ENCODE measurements around the gene SMAP1. TPM values are rescaled to one million over a fixed set of nuclear protein-coding genes. Genes with fewer than 3 reads are reported as not detected.

Gene SMAP1
- total RNA-seq, 1 donor from 2014 or later: 26.3 TPM

- intact Hi-C loops (cut with micrococcal nuclease): no loop called here
- Mint-ChIP-seq H3K9me3 (no peaks in the 10 kb centered on the region), H3K27me3 (ENCODE audit: insufficient read depth) (peaks cover 5% of the 10 kb centered on the region), H3K4me3 (no peak overlapping the region), H3K4me1 (ENCODE audit: low read depth) (peaks cover 20% of the 10 kb centered on the region), H3K27ac (no peak overlapping the region), H3K36me3 (ENCODE audit: low read depth) (peaks cover 2% of the 10 kb centered on the region)
- no peak for DNase-seq (ENCODE audit: low spot score)
Measured at GRCh38 chr6:70663881-70664466, 3.7 kb upstream of the SMAP1 start.

GRCh38 chr6:70666706-70667105, 977 bp upstream of the SMAP1 start:
- Mint-ChIP-seq H3K36me3 (ENCODE audit: low read depth) (peaks cover 6% of the 10 kb centered on the region), H3K27me3 (ENCODE audit: insufficient read depth) (peaks cover 5% of the 10 kb centered on the region), H3K9me3 (no peaks in the 10 kb centered on the region), H3K4me3 (peak overlapping the region; percentile 83), H3K27ac (peak overlapping the region; percentile 92), H3K4me1 (ENCODE audit: low read depth) (peaks cover 47% of the 10 kb centered on the region)
- no peak for DNase-seq (ENCODE audit: low spot score)
- intact Hi-C loops (cut with micrococcal nuclease): loop anchor here (1.0 to 5.0 kb wide), 4 partner anchors 15 to 253 kb away; partner anchors contain the start of genes FAM135A and SDHAF4

GRCh38 chr6:70667256-70667710, 400 bp upstream of the SMAP1 start:
- no peaks in the 10 kb centered on the region for H3K9me3 Mint-ChIP-seq
- peaks cover 9% of the 10 kb centered on the region for H3K36me3 Mint-ChIP-seq (ENCODE audit: low read depth)
- H3K4me1 Mint-ChIP-seq (ENCODE audit: low read depth): peaks cover 53% of the 10 kb centered on the region
- no peak for DNase-seq (ENCODE audit: low spot score)
- H3K27ac Mint-ChIP-seq: peak overlapping the region; percentile 92
- peak overlapping the region; percentile 83 for H3K4me3 Mint-ChIP-seq
- peaks cover 1% of the 10 kb centered on the region for H3K27me3 Mint-ChIP-seq (ENCODE audit: insufficient read depth)
- intact Hi-C loops (cut with micrococcal nuclease): loop anchor here (1.0 to 5.0 kb wide), 4 partner anchors 16 to 254 kb away; partner anchors contain the start of genes FAM135A and SDHAF4

GRCh38 chr6:70668499-70668812, 773 bp downstream of the SMAP1 start:
- peaks cover 65% of the 10 kb centered on the region for H3K4me1 Mint-ChIP-seq (ENCODE audit: low read depth)
- intact Hi-C loops (cut with micrococcal nuclease): loop anchor here (1.0 to 5.0 kb wide), 3 partner anchors 18 to 872 kb away; partner anchors contain the start of gene LMBRD1

GRCh38 chr6:70669133-70669532, 1.4 kb downstream of the SMAP1 start:
- H3K27ac Mint-ChIP-seq: peak overlapping the region; percentile 59
- H3K4me1 Mint-ChIP-seq (ENCODE audit: low read depth): peaks cover 72% of the 10 kb centered on the region
- H3K4me3 Mint-ChIP-seq: peak overlapping the region; percentile 90
- peaks cover 11% of the 10 kb centered on the region for H3K36me3 Mint-ChIP-seq (ENCODE audit: low read depth)
- intact Hi-C loops (cut with micrococcal nuclease): loop anchor here (2.0 to 5.0 kb wide), 2 partner anchors 62 to 872 kb away; partner anchors contain the start of gene LMBRD1
- no peaks in the 10 kb centered on the region for H3K27me3 Mint-ChIP-seq (ENCODE audit: insufficient read depth)
- no peaks in the 10 kb centered on the region for H3K9me3 Mint-ChIP-seq
- DNase-seq (ENCODE audit: low spot score): no peak

More at GRCh38 chr6:70668499-70668812, 773 bp downstream of the SMAP1 start:
- Mint-ChIP-seq H3K27me3 (ENCODE audit: insufficient read depth) (no peaks in the 10 kb centered on the region), H3K4me3 (peak overlapping the region; percentile 90), H3K9me3 (no peaks in the 10 kb centered on the region), H3K27ac (peak overlapping the region; percentile 72), H3K36me3 (ENCODE audit: low read depth) (peaks cover 12% of the 10 kb centered on the region)
- no peak for DNase-seq (ENCODE audit: low spot score)

GRCh38 chr6:70672549-70672948, 4.9 kb downstream of the SMAP1 start:
- intact Hi-C loops (cut with micrococcal nuclease): no loop called here
- no peaks in the 10 kb centered on the region for H3K27me3 Mint-ChIP-seq (ENCODE audit: insufficient read depth)
- no peaks in the 10 kb centered on the region for H3K9me3 Mint-ChIP-seq
- H3K4me1 Mint-ChIP-seq (ENCODE audit: low read depth): peaks cover 60% of the 10 kb centered on the region
- no peak overlapping the region for H3K4me3 Mint-ChIP-seq
- H3K27ac Mint-ChIP-seq: no peak overlapping the region
- DNase-seq (ENCODE audit: low spot score): no peak
- H3K36me3 Mint-ChIP-seq (ENCODE audit: low read depth): peaks cover 11% of the 10 kb centered on the region

GRCh38 chr6:70673054-70673453, 5.4 kb downstream of the SMAP1 start:
- Mint-ChIP-seq H3K4me3 (no peak overlapping the region), H3K27me3 (ENCODE audit: insufficient read depth) (no peaks in the 10 kb centered on the region), H3K36me3 (ENCODE audit: low read depth) (peaks cover 11% of the 10 kb centered on the region), H3K4me1 (ENCODE audit: low read depth) (peaks cover 60% of the 10 kb centered on the region), H3K9me3 (no peaks in the 10 kb centered on the region), H3K27ac (no peak overlapping the region)
- DNase-seq (ENCODE audit: low spot score): no peak
- intact Hi-C loops (cut with micrococcal nuclease): loop anchor here (1.0 kb wide), 1 partner anchor 11 kb away; no protein-coding TSS in a partner anchor

- peaks cover 57% of the 10 kb centered on the region for H3K4me1 Mint-ChIP-seq (ENCODE audit: low read depth)
- no peak overlapping the region for H3K4me3 Mint-ChIP-seq
- no peaks in the 10 kb centered on the region for H3K27me3 Mint-ChIP-seq (ENCODE audit: insufficient read depth)
- intact Hi-C loops (cut with micrococcal nuclease): loop anchor here (1.0 kb wide), 1 partner anchor 11 kb away; no protein-coding TSS in a partner anchor
- DNase-seq (ENCODE audit: low spot score): no peak
- H3K36me3 Mint-ChIP-seq (ENCODE audit: low read depth): peaks cover 11% of the 10 kb centered on the region
- no peaks in the 10 kb centered on the region for H3K9me3 Mint-ChIP-seq
- H3K27ac Mint-ChIP-seq: no peak overlapping the region
Measured at GRCh38 chr6:70673601-70674000, 5.9 kb downstream of the SMAP1 start.

- H3K27ac Mint-ChIP-seq: no peak overlapping the region
- H3K9me3 Mint-ChIP-seq: no peaks in the 10 kb centered on the region
- H3K36me3 Mint-ChIP-seq (ENCODE audit: low read depth): peaks cover 9% of the 10 kb centered on the region
- no peaks in the 10 kb centered on the region for H3K27me3 Mint-ChIP-seq (ENCODE audit: insufficient read depth)
- no peak for DNase-seq (ENCODE audit: low spot score)
- intact Hi-C loops (cut with micrococcal nuclease): no loop called here
- no peak overlapping the region for H3K4me3 Mint-ChIP-seq
- peaks cover 35% of the 10 kb centered on the region for H3K4me1 Mint-ChIP-seq (ENCODE audit: low read depth)
Measured at GRCh38 chr6:70675822-70676221, 8.1 kb downstream of the SMAP1 start.

- no peaks in the 10 kb centered on the region for H3K9me3 Mint-ChIP-seq
- H3K4me3 Mint-ChIP-seq: no peak overlapping the region
- no peak for DNase-seq (ENCODE audit: low spot score)
- intact Hi-C loops (cut with micrococcal nuclease): no loop called here
- H3K27me3 Mint-ChIP-seq (ENCODE audit: insufficient read depth): no peaks in the 10 kb centered on the region
- peaks cover 7% of the 10 kb centered on the region for H3K36me3 Mint-ChIP-seq (ENCODE audit: low read depth)
- H3K4me1 Mint-ChIP-seq (ENCODE audit: low read depth): peaks cover 28% of the 10 kb centered on the region
- H3K27ac Mint-ChIP-seq: no peak overlapping the region
Measured at GRCh38 chr6:70676821-70677220, 9.1 kb downstream of the SMAP1 start.

GRCh38 chr6:70680396-70680795, 12.7 kb downstream of the SMAP1 start:
- no peak overlapping the region for H3K27ac Mint-ChIP-seq
- no peaks in the 10 kb centered on the region for H3K9me3 Mint-ChIP-seq
- intact Hi-C loops (cut with micrococcal nuclease): no loop called here
- DNase-seq (ENCODE audit: low spot score): no peak
- no peaks in the 10 kb centered on the region for H3K27me3 Mint-ChIP-seq (ENCODE audit: insufficient read depth)
- peaks cover 23% of the 10 kb centered on the region for H3K4me1 Mint-ChIP-seq (ENCODE audit: low read depth)
- H3K4me3 Mint-ChIP-seq: no peak overlapping the region
- H3K36me3 Mint-ChIP-seq (ENCODE audit: low read depth): peaks cover 3% of the 10 kb centered on the region

GRCh38 chr6:70684794-70685493, 17.3 kb downstream of the SMAP1 start:
- no peak overlapping the region for H3K4me3 Mint-ChIP-seq
- H3K27ac Mint-ChIP-seq: no peak overlapping the region
- peaks cover 43% of the 10 kb centered on the region for H3K4me1 Mint-ChIP-seq (ENCODE audit: low read depth)
- DNase-seq (ENCODE audit: low spot score): no peak
- no peaks in the 10 kb centered on the region for H3K27me3 Mint-ChIP-seq (ENCODE audit: insufficient read depth)
- H3K9me3 Mint-ChIP-seq: no peaks in the 10 kb centered on the region
- peaks cover 3% of the 10 kb centered on the region for H3K36me3 Mint-ChIP-seq (ENCODE audit: low read depth)
- intact Hi-C loops (cut with micrococcal nuclease): loop anchor here (1.0 to 5.0 kb wide), 2 partner anchors 12 to 373 kb away; no protein-coding TSS in a partner anchor

Measured in activated T-helper 1 cell treated with anti-CD3 and anti-CD28 coated beads, Interleukin-12 subunit alpha, Interleukin-12 subunit beta, Interleukin-2, Interleukin-4 antibody, amounts not matched to agents 30 ng/mL and 10 ng/mL and 1 ng/mL, durations not matched to agents 14 hours and 24 hours and 36 hours (primary cell).